SH-SY5Y (cell line): ENCODE measurements around the gene TRIM17.

Experiments
- GATA2 ChIP-seq: IDR thresholded peaks from 2 replicates; pipeline ENCODE4 v1.6.1; 2011; ENCODE audit warnings: mild to moderate bottlenecking, low read depth, low read length
- GATA3 ChIP-seq: IDR thresholded peaks from 2 replicates; pipeline ENCODE4 v1.6.1; 2011; ENCODE audit warnings: low read depth, mild to moderate bottlenecking, low read length, moderate library complexity

GRCh38 chr1:228378090-228378872, 38.4 kb downstream of the TRIM17 start:
- no peak for TF ChIP-seq GATA2
- TF ChIP-seq GATA3, result no peak
